HG03432 (cell line): ENCODE measurements around the gene CAMKMT.
A peak's percentile ranks its signal among the peaks of the same experiment; 100 is the strongest.

Experiments
- ATAC-seq: cut with Tn5 transposase; IDR thresholded peaks from one replicate; pipeline ENCODE4 v1.9.1; 2021; ENCODE audit warnings: mild to moderate bottlenecking, moderate library complexity; ENCODE audit not compliant: unreplicated experiment

The CAMKMT gene

GRCh38 chr2:44361330-44362206 lies at the start of gene CAMKMT, which contains the start of gene PREPL:
Gene CAMKMT (plus strand): TSS chr2:44361947.
Gene PREPL (minus strand): TSS chr2:44361494. CDS start chr2:44346342, 15,152 bp downstream.
- ATAC-seq = peak; percentile 80

- no peak for ATAC-seq
Observed at GRCh38 chr2:44314362-44314761, 47.4 kb upstream of the CAMKMT start.

GRCh38 chr2:44315945-44316344 lies 45.8 kb upstream of the CAMKMT start:
- ATAC-seq = no peak

- ATAC-seq = no peak
Observed at GRCh38 chr2:44320832-44321231, 40.9 kb upstream of the CAMKMT start.

GRCh38 chr2:44321360-44321759 lies 40.4 kb upstream of the CAMKMT start:
- ATAC-seq = no peak

GRCh38 chr2:44324971-44325426 lies 36.7 kb upstream of the CAMKMT start:
- no peak for ATAC-seq

- no peak for ATAC-seq
Observed at GRCh38 chr2:44325897-44326296, 35.9 kb upstream of the CAMKMT start.

- no peak for ATAC-seq
Observed at GRCh38 chr2:44326548-44327264, 35.0 kb upstream of the CAMKMT start.

- ATAC-seq = no peak
Observed at GRCh38 chr2:44328750-44329149, 33.0 kb upstream of the CAMKMT start.

- ATAC-seq = no peak
Observed at GRCh38 chr2:44329343-44329742, 32.4 kb upstream of the CAMKMT start.

GRCh38 chr2:44330801-44331200 lies 30.9 kb upstream of the CAMKMT start:
- ATAC-seq = no peak

- no peak for ATAC-seq
Observed at GRCh38 chr2:44333994-44334393, 27.8 kb upstream of the CAMKMT start.

GRCh38 chr2:44335806-44336538 lies 25.8 kb upstream of the CAMKMT start:
- no peak for ATAC-seq

- no peak for ATAC-seq
Observed at GRCh38 chr2:44342854-44343253, 18.9 kb upstream of the CAMKMT start.

GRCh38 chr2:44347526-44347925 lies 14.2 kb upstream of the CAMKMT start:
- ATAC-seq = no peak

GRCh38 chr2:44348400-44348799 lies 13.3 kb upstream of the CAMKMT start:
- no peak for ATAC-seq

GRCh38 chr2:44349506-44349905 lies 12.2 kb upstream of the CAMKMT start:
- ATAC-seq = no peak

- ATAC-seq = no peak
Observed at GRCh38 chr2:44351088-44351487, 10.7 kb upstream of the CAMKMT start.

- ATAC-seq = no peak
Observed at GRCh38 chr2:44351676-44352075, 10.1 kb upstream of the CAMKMT start.

- ATAC-seq = no peak
Observed at GRCh38 chr2:44352510-44352909, 9.2 kb upstream of the CAMKMT start.

- ATAC-seq = no peak
Observed at GRCh38 chr2:44354761-44355160, 7.0 kb upstream of the CAMKMT start.
